NCI-H748 treated with DMSO at 0.1 percent for 48 hours (cell line): ENCODE data around the gene TECTA.
"Not testable (repeated sequence)": the region's sequence is repeated elsewhere in the genome, so short reads cannot be mapped to it uniquely, and the experiment has no call there.

Source experiments
- DNase-seq: peaks from one replicate; lab custom pipeline; 2025; lab: John Stamatoyannopoulos, UW

Gene TECTA

GRCh38 chr11:121090145-121090721 is 10.8 kb upstream of the TECTA start:
- DNase-seq = no peak

GRCh38 chr11:121091492-121092152 is 9.4 kb upstream of the TECTA start:
- DNase-seq = no peak

- DNase-seq = no peak
These were observed 5.5 kb upstream of the TECTA start for GRCh38 chr11:121095561-121095960.

- no peak for DNase-seq
These were observed 1.7 kb upstream of the TECTA start for GRCh38 chr11:121099364-121099763.

GRCh38 chr11:121099885-121100284 is 1.2 kb upstream of the TECTA start:
- DNase-seq = no peak

GRCh38 chr11:121104312-121104762 is 3.3 kb downstream of the TECTA start:
- DNase-seq = no peak

- DNase-seq = no peak
These were observed 4.0 kb downstream of the TECTA start for GRCh38 chr11:121105063-121105480.

- DNase-seq = no peak
These were observed 4.6 kb downstream of the TECTA start for GRCh38 chr11:121105481-121106195.

- DNase-seq = peak; percentile 7
These were observed 5.8 kb downstream of the TECTA start for GRCh38 chr11:121106812-121107211.

GRCh38 chr11:121108413-121108812 is 7.4 kb downstream of the TECTA start:
- no peak for DNase-seq

GRCh38 chr11:121109471-121109870 is 8.4 kb downstream of the TECTA start:
- no peak for DNase-seq

GRCh38 chr11:121109916-121110586 is 9.0 kb downstream of the TECTA start:
- DNase-seq = no peak

- DNase-seq = no peak
These were observed 10.1 kb downstream of the TECTA start for GRCh38 chr11:121110871-121111724.

GRCh38 chr11:121112498-121113455 is 11.7 kb downstream of the TECTA start:
- peak; percentile 76 for DNase-seq

- DNase-seq = no peak
These were observed 12.6 kb downstream of the TECTA start for GRCh38 chr11:121113611-121114010.

GRCh38 chr11:121115024-121115423 is 14.0 kb downstream of the TECTA start:
- not testable (repeated sequence) for DNase-seq

- no peak for DNase-seq
These were observed 16.7 kb downstream of the TECTA start for GRCh38 chr11:121117788-121118187.

GRCh38 chr11:121119440-121119839 is 18.4 kb downstream of the TECTA start:
- DNase-seq = no peak

- no peak for DNase-seq
These were observed 21.3 kb downstream of the TECTA start for GRCh38 chr11:121122328-121122727.

GRCh38 chr11:121123496-121124069 is 22.5 kb downstream of the TECTA start:
- DNase-seq = no peak
